Measurements from ENCODE around the gene C8G. TPM values are rescaled to one million over a fixed set of nuclear protein-coding genes. Genes with fewer than 3 reads are reported as not detected.

The C8G gene
- total and polyA plus RNA-seq, 2 of the 13 experiments (the other 11 are each of a cell fraction or from before 2014, with no cell fraction given): 4.9 to 12.8 TPM

- TF ChIP-seq SNRNP70 (IDR thresholded peaks at IDR 0.05; ENCODE audit: low read depth, low read length): no peak
- no peak for TF ChIP-seq ZNF788 (CRISPR knock-in tag; IDR thresholded peaks at IDR 0.05; ENCODE audit: borderline replicate concordance)
- TF ChIP-seq TFDP2 (CRISPR knock-in tag; IDR thresholded peaks at IDR 0.05): no peak
- no peak for TF ChIP-seq KMT2B (CRISPR knock-in tag; IDR thresholded peaks at IDR 0.05)
- no peak for TF ChIP-seq PRDM4 (CRISPR knock-in tag; IDR thresholded peaks at IDR 0.05; ENCODE audit: borderline replicate concordance)
- TF ChIP-seq GMEB1 (CRISPR knock-in tag; IDR thresholded peaks at IDR 0.05; ENCODE audit: borderline replicate concordance): no peak
- no peak for TF ChIP-seq KAT7 (CRISPR knock-in tag; IDR thresholded peaks at IDR 0.05; ENCODE audit: borderline replicate concordance)
- TF ChIP-seq TEAD3 (CRISPR knock-in tag; optimal IDR thresholded peaks at IDR 0.05; ENCODE audit: borderline replicate concordance): no peak
- no peak for TF ChIP-seq SOX6 (IDR thresholded peaks at IDR 0.05)
- no peak for TF ChIP-seq SOX6 (CRISPR knock-in tag; IDR thresholded peaks at IDR 0.05)
- TF ChIP-seq ZNF574 (CRISPR knock-in tag; IDR thresholded peaks at IDR 0.05): no peak
- TF ChIP-seq ZBTB42 (CRISPR knock-in tag; IDR thresholded peaks at IDR 0.05): no peak
- TF ChIP-seq ATF7-NPFF (CRISPR knock-in tag; IDR thresholded peaks at IDR 0.05; ENCODE audit: low read depth): no peak
- TF ChIP-seq ZNF484 (CRISPR knock-in tag; IDR thresholded peaks at IDR 0.05; ENCODE audit: borderline replicate concordance, low read depth): no peak
- TF ChIP-seq GFI1 (CRISPR knock-in tag; IDR thresholded peaks at IDR 0.05; ENCODE audit: borderline replicate concordance): no peak
- no peak for TF ChIP-seq THAP7 (CRISPR knock-in tag; IDR thresholded peaks at IDR 0.05)
- TF ChIP-seq SAP130 (CRISPR knock-in tag; IDR thresholded peaks at IDR 0.05; ENCODE audit: low read depth): peak; percentile 42; the same call in 1 of the 2 replicates
- no peak for TF ChIP-seq CBX5 (CRISPR knock-in tag; IDR thresholded peaks at IDR 0.05; ENCODE audit: borderline replicate concordance)
- TF ChIP-seq EZH2 (conservative IDR thresholded peaks at IDR 0.05; ENCODE audit: low read depth, low read length): no peak
- no peak for TF ChIP-seq TOPORS (CRISPR knock-in tag; IDR thresholded peaks at IDR 0.05)
- TF ChIP-seq ARNT (IDR thresholded peaks at IDR 0.05): no peak
- TF ChIP-seq SP5 (CRISPR knock-in tag; IDR thresholded peaks at IDR 0.05; ENCODE audit: borderline replicate concordance, low read depth): no peak
Observed at GRCh38 chr9:136975644-136976043, 30.6 kb downstream of the C8G start (continued).
